GM21619 (cell line): ENCODE data around the gene C11orf86.

Experiments used
- ATAC-seq: cut with Tn5 transposase; IDR thresholded peaks from one replicate; pipeline ENCODE4 v1.9.1; 2021; ENCODE audit not compliant: unreplicated experiment

Gene C11orf86

GRCh38 chr11:67023957-67024353 is 48.9 kb downstream of the C11orf86 start:
- ATAC-seq, result no peak

GRCh38 chr11:67024410-67024809 is 49.3 kb downstream of the C11orf86 start:
- ATAC-seq, result no peak

- no peak for ATAC-seq
Measured at GRCh38 chr11:67024966-67025365, 49.9 kb downstream of the C11orf86 start.

- no peak for ATAC-seq
Measured at GRCh38 chr11:67025750-67026149, 50.6 kb downstream of the C11orf86 start.
